Middle frontal gyrus (tissue), 1 donor: ENCODE data around the gene FAM114A1.
"Not testable (repeated sequence)": the region's sequence is repeated elsewhere in the genome, so short reads cannot be mapped to it uniquely, and the experiment has no call there.

Experiments
- DNase-seq: peaks from one replicate; pipeline ENCODE4 v3.0.0-alpha.2; 2015; ENCODE audit warnings: low spot score; ENCODE audit errors: extremely low spot score

The FAM114A1 gene

GRCh38 chr4:38931125-38931524, 63.5 kb downstream of the FAM114A1 start:
- no peak for DNase-seq

GRCh38 chr4:38935391-38936073, 67.9 kb downstream of the FAM114A1 start:
- DNase-seq: no peak

GRCh38 chr4:38939165-38939564, 71.6 kb downstream of the FAM114A1 start:
- DNase-seq: no peak

- DNase-seq: no peak
These were observed 72.9 kb downstream of the FAM114A1 start for GRCh38 chr4:38940476-38940875.

GRCh38 chr4:38941906-38942305, 74.3 kb downstream of the FAM114A1 start:
- not testable (repeated sequence) for DNase-seq

GRCh38 chr4:38943343-38943742, 75.7 kb downstream of the FAM114A1 start:
- no peak for DNase-seq

GRCh38 chr4:38944440-38944839, 76.8 kb downstream of the FAM114A1 start:
- no peak for DNase-seq

GRCh38 chr4:38946919-38947318, 79.3 kb downstream of the FAM114A1 start:
- no peak for DNase-seq

GRCh38 chr4:38948551-38948950, 80.9 kb downstream of the FAM114A1 start:
- peak; percentile 50 for DNase-seq

GRCh38 chr4:38949411-38950051, 81.9 kb downstream of the FAM114A1 start:
- DNase-seq: no peak

GRCh38 chr4:38950159-38950558, 82.6 kb downstream of the FAM114A1 start:
- no peak for DNase-seq

GRCh38 chr4:38950734-38951133, 83.1 kb downstream of the FAM114A1 start:
- no peak for DNase-seq

- no peak for DNase-seq
These were observed 84.0 kb downstream of the FAM114A1 start for GRCh38 chr4:38951598-38951997.

GRCh38 chr4:38952017-38952416, 84.4 kb downstream of the FAM114A1 start:
- no peak for DNase-seq

- no peak for DNase-seq
These were observed 87.1 kb downstream of the FAM114A1 start for GRCh38 chr4:38954727-38955126.

- DNase-seq: no peak
These were observed 88.4 kb downstream of the FAM114A1 start for GRCh38 chr4:38955957-38956356.

GRCh38 chr4:38957261-38957815, 89.7 kb downstream of the FAM114A1 start:
- DNase-seq: no peak

- no peak for DNase-seq
These were observed 90.3 kb downstream of the FAM114A1 start for GRCh38 chr4:38957893-38958292.

GRCh38 chr4:38958453-38959190, 91.0 kb downstream of the FAM114A1 start:
- no peak for DNase-seq

- not testable (repeated sequence) for DNase-seq
These were observed 91.6 kb downstream of the FAM114A1 start for GRCh38 chr4:38959248-38959647.

- DNase-seq: no peak
These were observed 97.6 kb downstream of the FAM114A1 start for GRCh38 chr4:38964942-38965775.
